NCI-H2107 treated with DMSO at 0.1 percent for 48 hours (cell line): ENCODE data around the gene IL1RAP.
A peak's percentile ranks its signal among the peaks of the same experiment; 100 is the strongest.
"Not testable (repeated sequence)": the region's sequence is repeated elsewhere in the genome, so short reads cannot be mapped to it uniquely, and the experiment has no call there.

Source experiments
- DNase-seq: peaks from one replicate; lab custom pipeline; 2025; ENCODE audit not compliant: unreplicated experiment; lab: John Stamatoyannopoulos, UW

Gene IL1RAP

GRCh38 chr3:190513409-190514370, at the start of gene IL1RAP:
TSS of gene IL1RAP (plus strand) at chr3:190514085. CDS start at chr3:190564290, 50,205 bp downstream.
- DNase-seq, result peak; percentile 52

GRCh38 chr3:190467922-190468321, 46.0 kb upstream of the IL1RAP start:
- DNase-seq, result no peak

- not testable (repeated sequence) for DNase-seq
Observed at GRCh38 chr3:190473261-190473660, 40.6 kb upstream of the IL1RAP start.

- DNase-seq, result no peak
Observed at GRCh38 chr3:190481779-190482178, 32.1 kb upstream of the IL1RAP start.

GRCh38 chr3:190485830-190486532, 27.9 kb upstream of the IL1RAP start:
- no peak for DNase-seq

GRCh38 chr3:190486533-190486864, 27.4 kb upstream of the IL1RAP start:
- DNase-seq, result no peak

GRCh38 chr3:190486908-190487607, 26.8 kb upstream of the IL1RAP start:
- no peak for DNase-seq

- no peak for DNase-seq
Observed at GRCh38 chr3:190491533-190492054, 22.3 kb upstream of the IL1RAP start.

GRCh38 chr3:190492129-190492528, 21.8 kb upstream of the IL1RAP start:
- DNase-seq, result no peak

- DNase-seq, result no peak
Observed at GRCh38 chr3:190492966-190493365, 20.9 kb upstream of the IL1RAP start.

- no peak for DNase-seq
Observed at GRCh38 chr3:190494907-190495306, 19.0 kb upstream of the IL1RAP start.

GRCh38 chr3:190495354-190495753, 18.5 kb upstream of the IL1RAP start:
- DNase-seq, result no peak

GRCh38 chr3:190495796-190496195, 18.1 kb upstream of the IL1RAP start:
- no peak for DNase-seq

- DNase-seq, result no peak
Observed at GRCh38 chr3:190496859-190497258, 17.0 kb upstream of the IL1RAP start.

- DNase-seq, result no peak
Observed at GRCh38 chr3:190497811-190498210, 16.1 kb upstream of the IL1RAP start.

GRCh38 chr3:190498293-190498692, 15.6 kb upstream of the IL1RAP start:
- no peak for DNase-seq

- no peak for DNase-seq
Observed at GRCh38 chr3:190499122-190499521, 14.8 kb upstream of the IL1RAP start.

GRCh38 chr3:190502946-190503345, 10.9 kb upstream of the IL1RAP start:
- no peak for DNase-seq

- no peak for DNase-seq
Observed at GRCh38 chr3:190504354-190505125, 9.3 kb upstream of the IL1RAP start.

GRCh38 chr3:190505381-190506003, 8.4 kb upstream of the IL1RAP start:
- DNase-seq, result no peak
